ENCODE measurements around the gene ODF2.

The ODF2 gene

DNA sequence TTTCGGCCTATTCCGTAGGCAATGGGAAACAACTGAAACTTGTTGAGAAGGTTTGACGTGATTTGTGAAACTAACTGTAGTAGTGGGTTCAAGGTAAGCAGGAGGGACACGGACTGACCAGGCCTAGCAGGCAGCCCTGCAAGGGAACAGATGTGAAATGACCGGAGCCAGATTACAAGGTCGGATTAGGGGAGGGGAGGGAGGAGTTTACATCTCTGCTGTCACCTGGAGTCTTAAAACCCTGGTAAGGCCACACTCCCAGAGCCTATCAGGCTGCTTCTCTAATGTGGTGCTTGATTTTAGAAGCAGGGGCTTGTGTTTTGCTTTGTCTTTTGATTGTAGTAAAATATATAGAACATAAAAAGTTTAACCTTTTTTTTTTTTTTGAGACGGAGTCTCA, 93.1 kb downstream of the ODF2 start:
- H3K9ac ChIP-seq (ENCODE audit: low read length), result no peak overlapping the region
- H3F3A ChIP-seq (ENCODE audit: insufficient read depth, low read length), result no peaks in the 10 kb centered on the region
- H4K20me1 ChIP-seq (ENCODE audit: insufficient read depth, low read length), result no peaks in the 10 kb centered on the region
- no peak overlapping the region for H2AFZ ChIP-seq (ENCODE audit: low read length)
- no peak for TF ChIP-seq EZH2 (IDR thresholded peaks at IDR 0.05; ENCODE audit: borderline replicate concordance, low read length)
- TF ChIP-seq, protein P1, sequence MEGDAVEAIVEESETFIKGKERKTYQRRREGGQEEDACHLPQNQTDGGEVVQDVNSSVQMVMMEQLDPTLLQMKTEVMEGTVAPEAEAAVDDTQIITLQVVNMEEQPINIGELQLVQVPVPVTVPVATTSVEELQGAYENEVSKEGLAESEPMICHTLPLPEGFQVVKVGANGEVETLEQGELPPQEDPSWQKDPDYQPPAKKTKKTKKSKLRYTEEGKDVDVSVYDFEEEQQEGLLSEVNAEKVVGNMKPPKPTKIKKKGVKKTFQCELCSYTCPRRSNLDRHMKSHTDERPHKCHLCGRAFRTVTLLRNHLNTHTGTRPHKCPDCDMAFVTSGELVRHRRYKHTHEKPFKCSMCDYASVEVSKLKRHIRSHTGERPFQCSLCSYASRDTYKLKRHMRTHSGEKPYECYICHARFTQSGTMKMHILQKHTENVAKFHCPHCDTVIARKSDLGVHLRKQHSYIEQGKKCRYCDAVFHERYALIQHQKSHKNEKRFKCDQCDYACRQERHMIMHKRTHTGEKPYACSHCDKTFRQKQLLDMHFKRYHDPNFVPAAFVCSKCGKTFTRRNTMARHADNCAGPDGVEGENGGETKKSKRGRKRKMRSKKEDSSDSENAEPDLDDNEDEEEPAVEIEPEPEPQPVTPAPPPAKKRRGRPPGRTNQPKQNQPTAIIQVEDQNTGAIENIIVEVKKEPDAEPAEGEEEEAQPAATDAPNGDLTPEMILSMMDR (IDR thresholded peaks at IDR 0.05; ENCODE audit: low read length), result no peak
- H3K9me2 ChIP-seq (ENCODE audit: low read depth, low read length), result no peaks in the 10 kb centered on the region
- H3K36me3 ChIP-seq (ENCODE audit: insufficient read depth, low read length), result no peaks in the 10 kb centered on the region
- H3K4me1 ChIP-seq (ENCODE audit: insufficient read depth, low read length, severe bottlenecking), result peaks cover 17% of the 10 kb centered on the region
- 0 out of 2 replicates have a peak, but pooled peaks cover 8% of the 10 kb centered on the region for H3K79me2 ChIP-seq (ENCODE audit: insufficient read depth, low read length)
- no peak overlapping the region for H3K4me2 ChIP-seq (ENCODE audit: low read length)
- no peak overlapping the region for H3K4me3 ChIP-seq (ENCODE audit: low read depth, low read length, poor library complexity, severe bottlenecking)
- no peaks in the 10 kb centered on the region for H3K9me3 ChIP-seq (ENCODE audit: low read length)
- no peaks in the 10 kb centered on the region for H3K27me3 ChIP-seq (ENCODE audit: insufficient read depth, low read length)
- H3K27ac ChIP-seq (ENCODE audit: low read depth, low read length, poor library complexity, severe bottlenecking), result no peak overlapping the region

DNA sequence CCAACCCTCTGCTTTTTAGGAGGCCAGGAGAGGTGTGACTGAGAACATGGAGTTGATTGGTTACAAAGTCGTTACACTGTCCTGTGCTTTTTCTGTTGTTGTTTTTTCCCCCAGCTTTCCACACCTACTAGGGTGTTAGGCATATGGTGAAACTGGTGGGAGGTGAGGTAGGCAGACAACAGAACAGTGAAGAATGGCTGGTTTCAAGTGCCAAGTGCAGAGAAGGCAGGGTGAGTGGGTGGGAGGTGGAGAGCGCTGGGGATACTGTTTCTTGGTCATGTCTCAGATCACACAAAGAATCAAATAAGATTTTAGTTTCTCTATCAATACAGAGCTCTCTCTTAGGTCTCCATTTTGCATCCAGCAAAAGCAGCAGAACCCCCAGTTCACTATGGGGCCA, 94.4 kb downstream of the ODF2 start:
- Histone ChIP-seq H3K27ac (ENCODE audit: low read depth, low read length, poor library complexity, severe bottlenecking) (no peak overlapping the region), H4K20me1 (ENCODE audit: insufficient read depth, low read length) (no peaks in the 10 kb centered on the region), H3K79me2 (ENCODE audit: insufficient read depth, low read length) (peaks cover 14% of the 10 kb centered on the region; the same call in 1 of the 2 replicates), H3K4me1 (ENCODE audit: insufficient read depth, low read length, severe bottlenecking) (peaks cover 31% of the 10 kb centered on the region), H3F3A (ENCODE audit: insufficient read depth, low read length) (no peaks in the 10 kb centered on the region), H3K4me2 (ENCODE audit: low read length) (no peak overlapping the region), H3K4me3 (ENCODE audit: low read depth, low read length, poor library complexity, severe bottlenecking) (no peak overlapping the region), H3K27me3 (ENCODE audit: insufficient read depth, low read length) (no peaks in the 10 kb centered on the region), H3K36me3 (ENCODE audit: insufficient read depth, low read length) (no peaks in the 10 kb centered on the region), H3K9ac (ENCODE audit: low read length) (no peak overlapping the region), H3K9me2 (ENCODE audit: low read depth, low read length) (no peaks in the 10 kb centered on the region), H3K9me3 (ENCODE audit: low read length) (no peaks in the 10 kb centered on the region), H2AFZ (ENCODE audit: low read length) (no peak overlapping the region)
- TF ChIP-seq, protein P1 (IDR thresholded peaks at IDR 0.05; ENCODE audit: low read length), result no peak
- no peak for TF ChIP-seq EZH2 (IDR thresholded peaks at IDR 0.05; ENCODE audit: borderline replicate concordance, low read length)

Data from OCI-LY1 (cell line).